K562 (cell line): ENCODE data around the gene FGR. TPM values are rescaled to one million over a fixed set of nuclear protein-coding genes. Genes with fewer than 3 reads are reported as not detected.
A peak's percentile ranks its signal among the peaks of the same experiment; 100 is the strongest.

ENCODE experiments used
- ATAC-seq: fragments of 200-7000 bp; cut with Tn5 transposase; 3 replicates; pipeline ENCODE4 v1.9.1; 2020; ENCODE audit warnings: moderate library complexity
- Bru-seq: library from RNA; stranded (reverse); fragments of 400-500 nt; gene quantifications from one replicate; lab custom pipeline; 2021; lab: Mats Ljungman, UMichigan
- BruChase-seq, 2 experiments: library from RNA; stranded (reverse); fragments of 400-500 nt; gene quantifications; one replicate each; lab custom pipeline; 2021; lab: Mats Ljungman, UMichigan
- BruUV-seq: library from RNA; stranded (reverse); fragments of 400-500 nt; replicated peaks from 2 replicates; lab custom pipeline; 2021; lab: Mats Ljungman, UMichigan
- CTCF ChIA-PET: fragments of 300-600 bp; formaldehyde crosslinking; extraction: SDS; loops from one replicate; lab custom pipeline; 2021; ENCODE audit warnings: low intra/inter-chr PET ratio; lab: Yijun Ruan, JAX
- POLR2A ChIA-PET: fragments of 300-600, 350-650 bp; sonication (Branson Sonifier 250); formaldehyde crosslinking; extraction: SDS; loops from one replicate; lab custom pipeline; 2021; ENCODE audit warnings: antibody characterized with exemption, inconsistent platforms; lab: Yijun Ruan, JAX
- DNase-seq, 4 experiments: peaks; one replicate each; pipeline versions ENCODE4 v3.0.0 to v3.0.0-alpha.2; 2011 to 2018; ENCODE audit warnings: low spot score in 3 of 4, mixed read lengths in 3 of 4; ENCODE audit errors: extremely low read depth in 1 of 4
- FAIRE-seq: peaks from 2 replicates; lab custom pipeline; 2011; peaks lifted over from hg19 to GRCh38; lab: Jason Lieb, UNC
- H2AFZ ChIP-seq: 2 replicates; pipeline ENCODE4 v1.6.0; 2011; ENCODE audit warnings: low read depth, low read length, control low read depth, inconsistent platforms
- H3K27ac ChIP-seq: fragments of 200-600 bp; 3 replicates; pipeline ENCODE4 v1.8.0; 2011; ENCODE audit warnings: low read depth, mild to moderate bottlenecking, control low read depth, inconsistent platforms, low read length, moderate library complexity, mixed read lengths; ENCODE audit errors: extremely low read depth
- H3K27me3 ChIP-seq, 2 experiments: fragments of 300-600 bp in 1 of 2; 2 replicates in 1 of 2; 3 replicates in 1 of 2; pipeline versions ENCODE4 v1.6.0 to v1.8.0; 2011; ENCODE audit warnings: inconsistent platforms in 2 of 2, low read length in 2 of 2, mild to moderate bottlenecking in 1 of 2, mixed read lengths in 1 of 2, moderate library complexity in 1 of 2; ENCODE audit not compliant: control insufficient read depth in 2 of 2, insufficient read depth in 2 of 2
- H3K36me3 ChIP-seq: fragments of 300-600 bp; 3 replicates; pipeline ENCODE4 v1.8.0; 2011; ENCODE audit warnings: mild to moderate bottlenecking, low read length, inconsistent platforms; ENCODE audit not compliant: control insufficient read depth, insufficient read depth
- H3K4me1 ChIP-seq, 2 experiments: fragments of 200-600 bp in 1 of 2; replicated peaks in 1 of 2; 2 replicates in 1 of 2; 3 replicates in 1 of 2; pipeline versions ENCODE4 v1.5.1 to v1.8.0; 2011; ENCODE audit warnings: inconsistent platforms in 2 of 2, low read length in 2 of 2, mild to moderate bottlenecking in 1 of 2, mixed read lengths in 1 of 2, moderate library complexity in 1 of 2; ENCODE audit not compliant: control insufficient read depth in 2 of 2, insufficient read depth in 2 of 2
- H3K4me2 ChIP-seq: 2 replicates; pipeline ENCODE4 v1.6.1; 2011; ENCODE audit warnings: low read length, control low read depth, inconsistent platforms, mixed read lengths; ENCODE audit not compliant: insufficient read depth
- H3K4me3 ChIP-seq: fragments of 200-600 bp; sonication (generic), shearing (Covaris generic); 2 replicates; pipeline ENCODE4 v1.5.1; 2016; ENCODE audit warnings: control low read depth, inconsistent platforms
- H3K79me2 ChIP-seq: fragments of 200-600 bp; 3 replicates; pipeline ENCODE4 v1.8.0; 2011; ENCODE audit warnings: low read length, inconsistent platforms; ENCODE audit not compliant: control insufficient read depth, insufficient read depth
- H3K9ac ChIP-seq, 2 experiments: 2 replicates each; pipeline versions ENCODE4 v1.6.0 to v1.6.1; 2011; ENCODE audit warnings: low read depth in 2 of 2, low read length in 2 of 2, control low read depth in 1 of 2, inconsistent platforms in 1 of 2, mild to moderate bottlenecking in 1 of 2, mixed read lengths in 1 of 2; ENCODE audit not compliant: insufficient read depth in 1 of 2
- H3K9me1 ChIP-seq: one replicate; pipeline ENCODE4 v1.6.0; 2011; ENCODE audit warnings: inconsistent platforms, mild to moderate bottlenecking, low read length, moderate library complexity; ENCODE audit not compliant: control insufficient read depth, insufficient read depth
- H3K9me3 ChIP-seq: replicated peaks from 2 replicates; pipeline ENCODE4 v1.5.1; 2011; ENCODE audit warnings: low read depth, low read length, inconsistent platforms; ENCODE audit not compliant: control insufficient read depth, insufficient read depth
- H4K20me1 ChIP-seq: replicated peaks from 2 replicates; pipeline ENCODE4 v1.6.1; 2011; ENCODE audit warnings: low read length, inconsistent platforms, mixed read lengths; ENCODE audit not compliant: control insufficient read depth, insufficient read depth
- RBM15 ChIP-seq: fragments of 200-400 bp; formaldehyde crosslinking; IDR thresholded peaks from 2 replicates; pipeline ENCODE4 v1.6.1; 2018; ENCODE audit warnings: mild to moderate bottlenecking, low read length, moderate library complexity; ENCODE audit not compliant: insufficient read depth
- ZBTB33 ChIP-seq: sonication (generic); formaldehyde crosslinking; IDR thresholded peaks from 2 replicates; pipeline ENCODE4 v1.8.1; 2023; ENCODE audit warnings: mild to moderate bottlenecking, missing genetic modification reagents
- WGBS: fragments of 100-300 bp; shearing (Covaris generic); methylation state at CpG from one replicate; pipeline ENCODE4 v1.1.6; 2016; ENCODE audit warnings: low coverage, mixed read lengths; ENCODE audit not compliant: insufficient coverage; ENCODE audit errors: missing lambda C conversion rate; 5-methylcytosine and 5-hydroxymethylcytosine counted together
- in situ Hi-C: fragments of 300-500 bp; cut with MboI; formaldehyde crosslinking; loops from 4 replicates; pipeline ENCODE4 v1.15.0; 2018; ENCODE audit warnings: inconsistent platforms, mixed read lengths
- intact Hi-C: fragments of 100-400 bp; cut with micrococcal nuclease; formaldehyde crosslinking; loops from 2 replicates; pipeline ENCODE4 v1.14.2; 2022
- long read RNA-seq, 3 experiments: library from polyadenylated mRNA in 2 of 3; library from RNA in 1 of 3; unstranded in 2 of 3; stranded (forward) in 1 of 3; transcript quantifications; one replicate each; pipeline ENCODE4 v2.0.0, GENCODE V29; 2019 to 2022
- polyA minus RNA-seq, 3 experiments: library from RNA; depleted of rRNA, polyadenylated mRNA; stranded (reverse); fragments of >200 nt; gene quantifications; 2 replicates each; pipeline ENCODE4 v1.2.3, GENCODE V29; 2011
- polyA plus RNA-seq, 8 experiments: library from polyadenylated mRNA; depleted of rRNA in 4 of 8; stranded (reverse) in 5 of 8; unstranded in 3 of 8; fragments of >200 nt; fragmentation: Nextera tagmentation in 2 of 8; fragmentation: Illumina TruSeq in 1 of 8; extraction: Ambion mirVana in 2 of 8; extraction: Trizol in 1 of 8; gene quantifications; 2 replicates each; pipeline versions ENCODE4 v1.2.1 to v1.2.3, GENCODE V29; 2011 to 2014; ENCODE audit warnings: inconsistent platforms in 1 of 8, missing spikeins in 1 of 8
- total RNA-seq, 7 experiments: library from RNA; depleted of rRNA in 6 of 7; stranded (reverse); fragments of >200 nt in 6 of 7; fragmentation: Illumina TruSeq in 2 of 7; extraction: Trizol in 2 of 7; gene quantifications; 2 replicates each; pipeline versions ENCODE4 v1.2.1 to v1.2.3, GENCODE V29; 2011 to 2021; ENCODE audit warnings: low replicate concordance in 1 of 7

FGR gene
- total RNA-seq (2011; cell fraction: chromatin; rRNA removed; ENCODE audit: low replicate concordance): not detected in 2 replicates
- not detected in 2 replicates for total RNA-seq (2011; cell fraction: nucleolus; rRNA removed)
- total RNA-seq (2011; cell fraction: nucleoplasm; rRNA removed): not detected in 2 replicates
- not detected in 2 replicates for total RNA-seq (2014; rRNA removed)
- not detected in 2 replicates for total RNA-seq (2014; rRNA removed; fragmentation: Illumina TruSeq; extraction: Trizol)
- not detected in 2 replicates for total RNA-seq (2015; rRNA removed; fragmentation: Illumina TruSeq; extraction: Trizol)
- 0.11 and 0.38 TPM in 2 replicates for total RNA-seq (2021)
- 0.04 TPM in 1 of 2 replicates, not detected in the other for polyA plus RNA-seq (2011; rRNA removed)
- polyA plus RNA-seq (2011; cell fraction: cytosol; rRNA removed): 0.06 TPM in 1 of 2 replicates, not detected in the other
- 0.20 TPM in 1 of 2 replicates, not detected in the other for polyA plus RNA-seq (2011; cell fraction: nucleus; rRNA removed)
- polyA plus RNA-seq (2012): not detected in 2 replicates
- polyA plus RNA-seq (2014; fragmentation: Illumina TruSeq; extraction: Trizol): not detected in 2 replicates
- polyA plus RNA-seq (2014; fragmentation: Nextera tagmentation; extraction: Ambion mirVana): not detected
- not detected in 2 replicates for polyA plus RNA-seq (2014; rRNA removed)
- polyA minus RNA-seq (2011; rRNA and poly(A)+ RNA removed): not detected in 2 replicates
- not detected in 2 replicates for polyA minus RNA-seq (2011; cell fraction: cytosol; rRNA and poly(A)+ RNA removed)
- polyA minus RNA-seq (2011; cell fraction: nucleus; rRNA and poly(A)+ RNA removed): not detected in 2 replicates
- percentile 5 among the genes with signal in this experiment for Bru-seq, nascent RNA
- not detected for BruChase-seq, experiment 1, labeled RNA remaining after a 2-hour chase
- BruChase-seq, experiment 2, labeled RNA remaining after a 6-hour chase: not detected
- long read RNA-seq, experiment 1: 0 reads
- long read RNA-seq, experiment 2: 0 reads
- long read RNA-seq, experiment 3: 0 reads

- ATAC-seq (no peak), FAIRE-seq (no peak), DNase-seq (no peak)
- intact Hi-C loops (no loop called here), in situ Hi-C loops (no loop called here)
- H3K9me1 ChIP-seq: no peaks in the 10 kb centered on the region
- peaks cover 13 to 17% of the 10 kb centered on the region in 2 experiments; a peak in 4 of 5 replicates for H3K4me1 ChIP-seq
- H3K36me3 ChIP-seq: no peaks in the 10 kb centered on the region
- peak within 1 kb of the TSS; percentile 15; the same call in 1 of the 2 replicates for H3K4me3 ChIP-seq
- WGBS: 46% methylated on average over 19 of the region's 28 CpGs
- H3K27ac ChIP-seq: no peak within 1 kb of the TSS
- H2AFZ ChIP-seq: peak within 1 kb of the TSS; percentile 37
- H3K4me2 ChIP-seq: peak within 1 kb of the TSS; percentile 36
- H3K9me3 ChIP-seq: no peaks in the 10 kb centered on the region
- ChIA-PET POLR2A (interaction anchor here (0.6 to 1.2 kb wide), 2 partner anchors 15 to 332 kb away, joined by 3 to 4 read pairs; no protein-coding TSS in a partner anchor), CTCF (no interaction called here)
- peaks cover 3 to 20% of the 10 kb centered on the region in 2 experiments; a peak in 3 of 5 replicates for H3K27me3 ChIP-seq
- H4K20me1 ChIP-seq: no peaks in the 10 kb centered on the region
- TF ChIP-seq ZBTB33 (peak; percentile 20; the same call in 1 of the 2 replicates), RBM15 (no peak)
- H3K79me2 ChIP-seq: no peaks in the 10 kb centered on the region
- peak within 1 kb of the TSS in 1 of 2 experiments; percentile 79; a peak in 3 of 4 replicates for H3K9ac ChIP-seq
- BruUV-seq: no TSS peak
Observed at GRCh38 chr1:27634985-27635367, at the start of gene FGR. Gene FGR, minus strand, starts transcription at chr1:27635185. Its CDS starts 11,269 bp downstream, at chr1:27623916.
